HCT116 (cell line): ENCODE data around the gene PSMB7. TPM values are rescaled to one million over a fixed set of nuclear protein-coding genes. Genes with fewer than 3 reads are reported as not detected.

ENCODE experiments used
- ATAC-seq: fragments of 200-7000 bp; cut with Tn5 transposase; 2 replicates; pipeline ENCODE4 v1.9.1; 2020; ENCODE audit warnings: mild to moderate bottlenecking, moderate library complexity
- BruUV-seq: library from RNA; stranded (reverse); fragments of 400-500 nt; replicated peaks from 2 replicates; lab custom pipeline; 2021; lab: Mats Ljungman, UMichigan
- CTCF ChIA-PET: fragments of 300-600 bp; sonication (Branson Sonifier 250); formaldehyde crosslinking; loops from one replicate; lab custom pipeline; 2021; ENCODE audit warnings: antibody characterized with exemption; lab: Charles Lee
- POLR2A ChIA-PET: fragments of 300-600, 350-600 bp; sonication (Branson Sonifier 250); formaldehyde crosslinking; loops from one replicate; lab custom pipeline; 2021; ENCODE audit warnings: antibody characterized with exemption; lab: Charles Lee
- RAD21 ChIA-PET, 2 experiments: fragments of 300-600 bp; sonication (Branson Sonifier 250); formaldehyde crosslinking; loops; one replicate each; lab custom pipeline; 2023; ENCODE audit warnings: low total read pairs in 2 of 2; ENCODE audit not compliant: uncharacterized antibody in 2 of 2, unreplicated experiment in 2 of 2, low non-redundant PET in 1 of 2; lab: Charles Lee
- DNase-seq: peaks from one replicate; pipeline ENCODE4 v3.0.0-alpha.2; 2010; ENCODE audit warnings: low read depth, low spot score
- H2AFZ ChIP-seq: fragments of 200-600 bp; shearing (Covaris generic), sonication (generic); 2 replicates; pipeline ENCODE4 v1.6.1; 2017; ENCODE audit warnings: low read depth, mixed run types, mixed read lengths, antibody characterized with exemption, low read length; ENCODE audit not compliant: poor library complexity, severe bottlenecking
- H3K27ac ChIP-seq: 2 replicates; pipeline ENCODE4 v1.5.1; 2012; ENCODE audit warnings: low read depth, low read length
- H3K27me3 ChIP-seq: fragments of 200-600 bp; sonication (generic); 2 replicates; pipeline ENCODE4 v1.6.1; 2016; ENCODE audit warnings: mixed run types, low read length, mixed read lengths; ENCODE audit not compliant: insufficient read depth
- H3K36me3 ChIP-seq, 2 experiments: fragments of 200-500 bp in 1 of 2; fragments of 200-600 bp in 1 of 2; sonication (Bioruptor generic) in 1 of 2; sonication (generic) in 1 of 2; 2 replicates each; pipeline versions ENCODE4 v1.5.1 to v1.6.1; 2014 to 2016; ENCODE audit warnings: low read length in 2 of 2, inconsistent platforms in 1 of 2, mixed read lengths in 1 of 2, mixed run types in 1 of 2; ENCODE audit not compliant: insufficient read depth in 2 of 2, control insufficient read depth in 1 of 2
- H3K4me1 ChIP-seq, 2 experiments: fragments of 200-600 bp in 1 of 2; sonication (generic) in 1 of 2; 2 replicates each; pipeline versions ENCODE4 v1.5.1 to v1.6.1; 2012 to 2017; ENCODE audit warnings: low read length in 2 of 2, inconsistent platforms in 1 of 2, mild to moderate bottlenecking in 1 of 2, mixed read lengths in 1 of 2, mixed run types in 1 of 2, moderate library complexity in 1 of 2; ENCODE audit not compliant: insufficient read depth in 2 of 2, control insufficient read depth in 1 of 2
- H3K4me2 ChIP-seq: fragments of 200-600 bp; sonication (generic); 2 replicates; pipeline ENCODE4 v1.6.1; 2017; ENCODE audit warnings: mixed run types, low read length, mixed read lengths
- H3K4me3 ChIP-seq, 2 experiments: fragments of 200-600 bp in 1 of 2; sonication (generic) in 1 of 2; replicated peaks in 1 of 2; 2 replicates each; pipeline ENCODE4 v1.5.1; 2011 to 2016; ENCODE audit warnings: low read length in 2 of 2, control low read depth in 1 of 2, low read depth in 1 of 2, mild to moderate bottlenecking in 1 of 2, mixed read lengths in 1 of 2, mixed run types in 1 of 2
- H3K79me2 ChIP-seq: fragments of 200-600 bp; sonication (generic); 2 replicates; pipeline ENCODE4 v1.6.1; 2017; ENCODE audit warnings: mild to moderate bottlenecking, mixed run types, low read length, moderate library complexity, mixed read lengths; ENCODE audit not compliant: insufficient read depth
- H3K9ac ChIP-seq: fragments of 200-600 bp; sonication (generic); 2 replicates; pipeline ENCODE4 v1.6.1; 2016; ENCODE audit warnings: low read length, mixed read lengths
- H3K9me2 ChIP-seq: fragments of 200-600 bp; sonication (generic), shearing (Covaris generic); 2 replicates; pipeline ENCODE4 v1.6.1; 2017; ENCODE audit warnings: mixed run types, mild to moderate bottlenecking, moderate library complexity; ENCODE audit not compliant: insufficient read depth
- H3K9me3 ChIP-seq, 2 experiments: fragments of 200-500 bp in 1 of 2; fragments of 200-600 bp in 1 of 2; sonication (Bioruptor generic) in 1 of 2; sonication (generic) in 1 of 2; 2 replicates each; pipeline ENCODE4 v1.6.1; 2014 to 2017; ENCODE audit warnings: low read length in 2 of 2, mixed read lengths in 2 of 2, inconsistent platforms in 1 of 2, low read depth in 1 of 2, mild to moderate bottlenecking in 1 of 2, mixed run types in 1 of 2, moderate library complexity in 1 of 2; ENCODE audit not compliant: control insufficient read depth in 1 of 2, insufficient read depth in 1 of 2
- H4K20me1 ChIP-seq: fragments of 200-600 bp; sonication (generic), shearing (Covaris generic); 2 replicates; pipeline ENCODE4 v1.6.1; 2017; ENCODE audit warnings: mixed run types, mild to moderate bottlenecking, moderate library complexity; ENCODE audit not compliant: insufficient read depth
- ATF3 ChIP-seq: IDR thresholded peaks from 2 replicates; pipeline ENCODE4 v1.6.1; 2012
- CBX3 ChIP-seq: IDR thresholded peaks from 2 replicates; pipeline ENCODE4 v1.6.1; 2012; ENCODE audit warnings: low read depth
- CEBPB ChIP-seq: IDR thresholded peaks from 2 replicates; pipeline ENCODE4 v1.6.1; 2012; ENCODE audit warnings: low read depth
- CTCF ChIP-seq, 3 experiments: fragments of 200-600 bp in 1 of 3; sonication (generic) in 1 of 3; IDR thresholded peaks in 2 of 3; conservative IDR thresholded peaks in 1 of 3; 2 replicates each; pipeline ENCODE4 v1.5.1; 2012 to 2017; ENCODE audit warnings: low read depth in 2 of 3, low read length in 2 of 3, antibody characterized with exemption in 1 of 3, borderline replicate concordance in 1 of 3, control low read depth in 1 of 3, mild to moderate bottlenecking in 1 of 3, mixed read lengths in 1 of 3, mixed run types in 1 of 3, moderate library complexity in 1 of 3; ENCODE audit not compliant: insufficient read depth in 1 of 3
- EGR1 ChIP-seq: IDR thresholded peaks from 2 replicates; pipeline ENCODE4 v1.6.1; 2012; ENCODE audit warnings: low read depth
- ELF1 ChIP-seq: IDR thresholded peaks from 2 replicates; pipeline ENCODE4 v1.6.1; 2012; ENCODE audit warnings: low read depth, borderline replicate concordance
- EZH2 ChIP-seq: fragments of 200-600 bp; sonication (generic); IDR thresholded peaks from 2 replicates; pipeline ENCODE4 v1.6.1; 2017; ENCODE audit warnings: antibody characterized with exemption, mixed run types
- EZH2phosphoT487 ChIP-seq: fragments of 200-600 bp; IDR thresholded peaks from 2 replicates; pipeline ENCODE4 v1.6.1; 2018; ENCODE audit warnings: antibody characterized with exemption, borderline replicate concordance
- FOSL1 ChIP-seq: IDR thresholded peaks from 2 replicates; pipeline ENCODE4 v1.6.1; 2012; ENCODE audit warnings: low read depth
- JUND ChIP-seq: IDR thresholded peaks from 2 replicates; pipeline ENCODE4 v1.6.1; 2012
- MAX ChIP-seq: IDR thresholded peaks from 2 replicates; pipeline ENCODE4 v1.6.1; 2012
- POLR2A ChIP-seq: IDR thresholded peaks from 2 replicates; pipeline ENCODE4 v1.7.0; 2011; ENCODE audit warnings: borderline replicate concordance; ENCODE audit not compliant: insufficient read depth, insufficient read length; ENCODE audit errors: extremely low read depth
- POLR2AphosphoS5 ChIP-seq: IDR thresholded peaks from 2 replicates; pipeline ENCODE4 v1.6.1; 2011; ENCODE audit warnings: mild to moderate bottlenecking, low read depth, low read length, moderate library complexity
- RAD21 ChIP-seq: IDR thresholded peaks from 2 replicates; pipeline ENCODE4 v1.6.1; 2012; ENCODE audit warnings: low read depth, mild to moderate bottlenecking
- REST ChIP-seq: IDR thresholded peaks from 2 replicates; pipeline ENCODE4 v1.6.1; 2012; ENCODE audit warnings: low read depth
- SP1 ChIP-seq: IDR thresholded peaks from 2 replicates; pipeline ENCODE4 v1.6.1; 2012; ENCODE audit warnings: low read depth
- TCF7L2 ChIP-seq: IDR thresholded peaks from 2 replicates; pipeline ENCODE4 v1.7.0; 2011; ENCODE audit warnings: borderline replicate concordance, inconsistent platforms; ENCODE audit not compliant: insufficient read depth, insufficient read length; ENCODE audit errors: extremely low read depth
- ZBTB33 ChIP-seq: IDR thresholded peaks from 2 replicates; pipeline ENCODE4 v1.6.1; 2011; ENCODE audit warnings: mild to moderate bottlenecking, low read length, moderate library complexity; ENCODE audit not compliant: insufficient replicate concordance; ENCODE audit errors: extremely low read depth
- ZNF274 ChIP-seq: fragments of 200-500 bp; sonication (Bioruptor generic); IDR thresholded peaks from 2 replicates; pipeline ENCODE4 v1.6.1; 2014; ENCODE audit warnings: mild to moderate bottlenecking, low read depth, low read length, inconsistent platforms
- intact Hi-C: fragments of 100-400 bp; cut with micrococcal nuclease; formaldehyde crosslinking; loops from 2 replicates; pipeline ENCODE4 v1.10.0; 2022
- total RNA-seq: library from RNA; stranded (reverse); gene quantifications from one replicate; pipeline ENCODE4 v1.2.1, GENCODE V29; 2021; ENCODE audit not compliant: unreplicated experiment

PSMB7 gene
- total RNA-seq, 1 experiment from 2014 or later: 222 TPM

GRCh38 chr9:124420991-124421543, 5.8 kb upstream of the PSMB7 start:
- H4K20me1 ChIP-seq: no peaks in the 10 kb centered on the region
- no peak overlapping the region for H3K9ac ChIP-seq
- no peak for ATAC-seq
- no peak overlapping the region for H3K27ac ChIP-seq
- no peak overlapping the region for H3K4me2 ChIP-seq
- intact Hi-C loops: no loop called here
- RAD21 ChIA-PET: no interaction called here
- DNase-seq: no peak
- H3K27me3 ChIP-seq: no peaks in the 10 kb centered on the region; the same call in 1 of the 2 replicates
- no peaks in the 10 kb centered on the region for H3K36me3 ChIP-seq
- H3K79me2 ChIP-seq: no peaks in the 10 kb centered on the region
- CTCF ChIA-PET: interaction anchor here (1.8 to 3.6 kb wide), 2 partner anchors 116 to 344 kb away, joined by 4 to 21 read pairs; no protein-coding TSS in a partner anchor
- H3K4me3 ChIP-seq: no peak overlapping the region
- H2AFZ ChIP-seq: no peak overlapping the region
- H3K4me1 ChIP-seq: peaks cover 0 to under 1% of the 10 kb centered on the region in 2 experiments; a peak in 3 of 4 replicates
- POLR2A ChIA-PET: no interaction called here
- no peak for TF ChIP-seq JUND
- TF ChIP-seq RAD21: no peak
- no peak for TF ChIP-seq REST
- no peak for TF ChIP-seq ZBTB33
- no peak for TF ChIP-seq EZH2phosphoT487
- TF ChIP-seq ZNF274: no peak
- no peak for TF ChIP-seq EGR1
- TF ChIP-seq MAX: no peak
- TF ChIP-seq SP1: no peak
- no peak for TF ChIP-seq TCF7L2
- TF ChIP-seq FOSL1: no peak
- no peak for TF ChIP-seq CEBPB
- TF ChIP-seq CBX3: no peak
- no peak for TF ChIP-seq POLR2A
- no peak for TF ChIP-seq ELF1
- TF ChIP-seq CTCF (IDR thresholded peaks at IDR 0.05 in 2 of 3, conservative IDR thresholded peaks at IDR 0.05 in 1 of 3; ENCODE audit: borderline replicate concordance in 1 of 3, insufficient read depth in 1 of 3, low read depth in 2 of 3, low read length in 2 of 3): no peak
- no peak for TF ChIP-seq ATF3
- no peak for TF ChIP-seq EZH2
- TF ChIP-seq POLR2AphosphoS5: no peak
- TF ChIP-seq, all 23 proteins: peak for 0
- Histone ChIP-seq H3K9me2 (no peaks in the 10 kb centered on the region), H3K9me3 (no peaks in the 10 kb centered on the region)
- no TSS peak for BruUV-seq
